Coronary artery (tissue), 2 donors: Measurements from ENCODE around the gene CADPS2.

ENCODE experiments used
- DNase-seq: peaks from one replicate; pipeline ENCODE4 v3.0.0-alpha.2; 2017; ENCODE audit warnings: low spot score
- H3K27ac ChIP-seq, 2 donors: fragments of 200-600 bp; sonication (generic); one replicate each; pipeline ENCODE4 v1.5.1; 2016 to 2019
- H3K4me3 ChIP-seq: fragments of 200-600 bp; sonication (generic); 2 replicates; pipeline ENCODE4 v1.5.1; 2016; ENCODE audit warnings: mild to moderate bottlenecking, moderate library complexity
- TF ChIP-seq, protein P1 (sequence below): fragments of 200-600 bp; sonication (generic); IDR thresholded peaks from one replicate; pipeline ENCODE4 v1.5.1; 2019; ENCODE audit warnings: antibody characterized with exemption

CADPS2 gene

DNA sequence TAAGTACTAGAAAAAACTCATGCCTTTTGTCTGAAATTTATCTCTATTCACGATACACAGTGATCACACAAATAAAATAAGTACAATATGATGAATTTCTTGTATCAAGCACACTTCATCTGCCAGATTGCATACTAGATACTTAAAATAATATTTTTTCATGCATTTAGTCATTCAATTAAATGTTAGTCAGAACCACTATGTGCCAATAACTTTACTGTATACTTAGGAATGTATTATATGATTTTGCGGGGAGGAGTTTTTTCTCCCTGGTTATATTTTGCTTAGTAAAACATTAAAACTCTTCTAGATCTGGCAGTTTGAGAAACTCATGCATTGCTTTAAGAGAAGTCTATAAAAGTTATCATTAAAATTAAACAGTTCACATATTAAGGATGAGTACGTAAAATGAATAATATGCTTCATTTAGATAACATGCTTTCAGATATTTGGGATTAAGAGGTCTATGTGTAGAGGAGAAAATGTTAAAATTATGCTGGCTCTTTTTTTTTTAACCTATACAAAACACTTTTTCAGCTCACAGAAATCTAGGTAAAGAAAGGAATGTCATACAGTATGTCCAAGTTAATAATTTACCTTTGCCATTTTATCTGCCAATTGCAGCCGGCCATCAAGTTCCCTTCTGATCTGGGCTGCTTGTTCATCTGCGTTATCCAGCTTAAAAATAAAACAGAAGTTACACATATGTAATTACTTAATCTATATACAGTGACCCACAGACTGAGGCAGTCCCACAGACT lies 257.4 kb downstream of the CADPS2 start:
- Histone ChIP-seq H3K27ac (no peak overlapping the region), H3K4me3 (no peak overlapping the region)
- TF ChIP-seq, protein P1, sequence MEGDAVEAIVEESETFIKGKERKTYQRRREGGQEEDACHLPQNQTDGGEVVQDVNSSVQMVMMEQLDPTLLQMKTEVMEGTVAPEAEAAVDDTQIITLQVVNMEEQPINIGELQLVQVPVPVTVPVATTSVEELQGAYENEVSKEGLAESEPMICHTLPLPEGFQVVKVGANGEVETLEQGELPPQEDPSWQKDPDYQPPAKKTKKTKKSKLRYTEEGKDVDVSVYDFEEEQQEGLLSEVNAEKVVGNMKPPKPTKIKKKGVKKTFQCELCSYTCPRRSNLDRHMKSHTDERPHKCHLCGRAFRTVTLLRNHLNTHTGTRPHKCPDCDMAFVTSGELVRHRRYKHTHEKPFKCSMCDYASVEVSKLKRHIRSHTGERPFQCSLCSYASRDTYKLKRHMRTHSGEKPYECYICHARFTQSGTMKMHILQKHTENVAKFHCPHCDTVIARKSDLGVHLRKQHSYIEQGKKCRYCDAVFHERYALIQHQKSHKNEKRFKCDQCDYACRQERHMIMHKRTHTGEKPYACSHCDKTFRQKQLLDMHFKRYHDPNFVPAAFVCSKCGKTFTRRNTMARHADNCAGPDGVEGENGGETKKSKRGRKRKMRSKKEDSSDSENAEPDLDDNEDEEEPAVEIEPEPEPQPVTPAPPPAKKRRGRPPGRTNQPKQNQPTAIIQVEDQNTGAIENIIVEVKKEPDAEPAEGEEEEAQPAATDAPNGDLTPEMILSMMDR, result no peak
- DNase-seq, result no peak

DNA sequence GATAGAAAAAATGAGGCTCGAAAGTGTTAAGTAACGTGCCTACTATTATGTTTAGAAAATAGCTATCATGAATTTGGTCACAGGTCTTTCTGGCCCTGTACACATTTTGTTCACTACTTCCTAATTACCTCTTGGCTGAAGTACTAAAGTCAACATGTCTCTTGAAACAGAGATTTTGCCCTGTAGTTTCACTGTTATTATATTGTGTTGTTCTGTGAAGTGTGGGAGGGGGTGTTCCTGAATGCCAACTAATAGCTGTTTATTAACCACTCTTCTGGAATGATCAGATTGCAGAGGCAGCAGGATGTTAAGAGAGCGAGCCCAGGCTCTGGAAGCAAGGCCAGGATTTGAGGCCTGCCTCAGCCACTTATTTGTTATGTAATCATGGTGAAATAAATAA lies 259.5 kb downstream of the CADPS2 start:
- TF ChIP-seq, protein P1, result no peak
- no peak for DNase-seq
- no peak overlapping the region for H3K4me3 ChIP-seq
- H3K27ac ChIP-seq, result no peak overlapping the region

DNA sequence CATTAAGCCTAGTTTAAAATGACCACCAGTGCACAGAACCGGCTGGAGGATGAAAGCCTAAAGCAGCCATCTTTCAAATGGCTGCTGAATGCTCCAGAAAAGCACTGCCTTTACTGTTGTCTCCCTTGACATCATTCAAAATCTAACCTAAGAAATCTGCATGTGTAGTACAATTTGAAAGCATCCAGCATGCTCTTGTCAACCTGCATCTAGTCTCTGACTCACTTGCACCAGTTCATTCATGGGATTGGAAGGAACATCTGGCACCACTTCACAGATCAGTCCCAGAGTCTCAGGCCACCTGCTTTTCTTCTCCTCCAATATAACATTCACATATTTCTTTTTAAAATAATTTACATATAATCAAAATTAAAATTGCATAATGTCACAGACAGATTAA lies 263.6 kb downstream of the CADPS2 start:
- TF ChIP-seq, protein P1, result no peak
- no peak overlapping the region for H3K27ac ChIP-seq
- DNase-seq, result no peak
- no peak overlapping the region for H3K4me3 ChIP-seq

DNA sequence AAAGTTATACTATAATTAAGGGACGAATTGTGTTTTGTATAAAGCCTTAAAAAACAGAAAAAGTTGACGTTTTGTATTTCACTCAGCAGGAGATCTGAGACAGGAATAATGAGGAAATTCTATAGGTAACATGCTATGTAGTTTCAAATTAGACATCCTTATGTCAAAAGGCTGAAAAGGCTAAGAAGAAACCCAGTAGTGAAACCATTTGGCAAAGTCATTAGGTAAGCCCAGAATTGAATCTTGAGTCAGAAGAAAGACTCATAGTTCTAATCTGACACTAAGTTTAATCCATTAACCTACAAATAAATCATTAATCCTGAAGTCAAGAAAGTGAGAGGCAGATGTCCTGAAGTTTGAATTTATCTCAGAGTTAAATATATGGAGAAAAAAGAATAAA lies 266.6 kb downstream of the CADPS2 start:
- Histone ChIP-seq H3K4me3 (no peak overlapping the region), H3K27ac (no peak overlapping the region)
- TF ChIP-seq, protein P1, result no peak
- DNase-seq, result no peak

DNA sequence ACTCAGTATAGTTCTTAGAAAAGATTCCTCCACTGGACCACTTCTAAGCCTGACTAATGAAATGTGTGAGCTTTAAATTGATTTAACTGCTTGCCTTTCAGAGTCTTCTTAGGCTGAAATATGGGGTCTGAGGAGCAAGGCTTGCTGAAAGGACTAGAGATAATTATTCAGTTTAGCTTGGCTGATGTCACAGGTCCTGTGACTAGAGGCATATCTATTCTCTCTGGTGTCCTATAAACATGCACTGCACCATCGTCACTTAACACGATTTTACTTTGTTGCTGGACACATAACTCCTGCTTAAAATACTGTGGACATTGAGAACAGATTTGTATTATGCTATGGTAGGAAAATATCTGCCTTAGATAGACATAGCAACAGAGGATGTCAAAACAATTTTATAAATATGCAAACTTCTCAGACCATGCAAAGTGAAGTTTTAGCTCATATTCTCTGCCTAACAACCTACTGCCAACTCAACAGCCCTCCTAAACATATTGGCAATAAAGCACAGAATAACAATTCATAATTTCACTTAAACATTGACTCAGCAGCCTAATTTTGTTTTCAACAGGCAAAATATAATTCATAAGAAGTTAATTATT lies 267.6 kb downstream of the CADPS2 start:
- no peak for DNase-seq
- no peak overlapping the region for H3K27ac ChIP-seq
- TF ChIP-seq, protein P1, result no peak
- H3K4me3 ChIP-seq, result no peak overlapping the region

DNA sequence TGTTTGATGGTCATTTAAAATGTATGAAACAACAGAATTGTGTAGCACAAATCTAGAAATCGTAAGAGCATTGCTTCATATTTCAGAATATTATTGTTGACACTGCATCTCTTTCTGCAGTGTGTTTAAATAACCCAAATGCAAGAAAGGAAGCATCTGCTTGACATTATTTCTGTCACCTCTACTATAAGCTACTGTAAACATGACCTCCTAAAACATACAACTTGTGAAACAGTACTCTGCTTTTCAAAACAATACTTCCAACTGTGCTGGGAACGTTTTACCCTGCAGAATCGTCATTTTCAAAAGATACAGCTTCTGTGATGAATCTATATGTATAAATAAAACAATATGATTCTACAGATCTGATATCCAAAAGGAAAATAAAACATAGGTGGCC lies 269.3 kb downstream of the CADPS2 start:
- Histone ChIP-seq H3K27ac (no peak overlapping the region), H3K4me3 (no peak overlapping the region)
- TF ChIP-seq, protein P1, result no peak
- DNase-seq, result no peak

DNA sequence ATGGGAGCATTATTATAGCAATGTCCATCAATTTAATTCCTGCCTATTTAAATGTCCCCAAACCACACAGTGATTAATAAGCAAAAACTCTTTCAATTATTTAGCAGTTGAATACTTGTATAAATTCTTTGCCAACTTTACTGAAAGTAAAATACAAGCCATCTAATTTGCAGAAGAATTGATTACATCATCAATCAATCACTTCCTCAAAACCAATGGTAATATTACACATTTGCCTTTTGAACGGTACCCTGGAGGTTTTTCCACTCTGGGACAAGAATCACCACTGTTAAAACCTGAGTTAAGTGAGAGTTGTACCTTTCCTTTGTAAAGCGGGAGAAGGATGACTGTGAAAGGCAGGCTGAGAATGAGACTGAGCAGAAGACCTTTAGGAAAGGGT lies 280.3 kb downstream of the CADPS2 start:
- TF ChIP-seq, protein P1, result no peak

More for the DNA sequence above, 280.3 kb downstream of the CADPS2 start:
- no peak for DNase-seq
- Histone ChIP-seq H3K4me3 (no peak overlapping the region), H3K27ac (no peak overlapping the region)
